ENCODE results near the gene PAX5. TPM values are rescaled to one million over a fixed set of nuclear protein-coding genes. Genes with fewer than 3 reads are reported as not detected.
A peak's percentile ranks its signal among the peaks of the same experiment; 100 is the strongest.

PAX5 gene
- total RNA-seq, 2 experiments from 2014 or later: 0.21 to 0.27 TPM

GRCh38 chr9:37035648-37036370 is 1.7 kb upstream of the PAX5 start:
- H3K27ac Mint-ChIP-seq: no peak overlapping the region
- H3K27me3 Mint-ChIP-seq (ENCODE audit: low read depth): peaks cover 79% of the 10 kb centered on the region
- intact Hi-C loops (cut with micrococcal nuclease): no loop called here
- H3K4me1 Mint-ChIP-seq (ENCODE audit: low read depth): peaks cover 30% of the 10 kb centered on the region
- peak overlapping the region; percentile 81 for H3K4me3 Mint-ChIP-seq
- no peaks in the 10 kb centered on the region for H3K36me3 Mint-ChIP-seq (ENCODE audit: low read depth)
- no peaks in the 10 kb centered on the region for H3K9me3 Mint-ChIP-seq
- CTCF ChIA-PET: interaction anchor here (1.1 kb wide), 1 partner anchor 110 kb away, joined by 3 read pairs; no protein-coding TSS in a partner anchor
- peak; percentile 13 for DNase-seq

DNA sequence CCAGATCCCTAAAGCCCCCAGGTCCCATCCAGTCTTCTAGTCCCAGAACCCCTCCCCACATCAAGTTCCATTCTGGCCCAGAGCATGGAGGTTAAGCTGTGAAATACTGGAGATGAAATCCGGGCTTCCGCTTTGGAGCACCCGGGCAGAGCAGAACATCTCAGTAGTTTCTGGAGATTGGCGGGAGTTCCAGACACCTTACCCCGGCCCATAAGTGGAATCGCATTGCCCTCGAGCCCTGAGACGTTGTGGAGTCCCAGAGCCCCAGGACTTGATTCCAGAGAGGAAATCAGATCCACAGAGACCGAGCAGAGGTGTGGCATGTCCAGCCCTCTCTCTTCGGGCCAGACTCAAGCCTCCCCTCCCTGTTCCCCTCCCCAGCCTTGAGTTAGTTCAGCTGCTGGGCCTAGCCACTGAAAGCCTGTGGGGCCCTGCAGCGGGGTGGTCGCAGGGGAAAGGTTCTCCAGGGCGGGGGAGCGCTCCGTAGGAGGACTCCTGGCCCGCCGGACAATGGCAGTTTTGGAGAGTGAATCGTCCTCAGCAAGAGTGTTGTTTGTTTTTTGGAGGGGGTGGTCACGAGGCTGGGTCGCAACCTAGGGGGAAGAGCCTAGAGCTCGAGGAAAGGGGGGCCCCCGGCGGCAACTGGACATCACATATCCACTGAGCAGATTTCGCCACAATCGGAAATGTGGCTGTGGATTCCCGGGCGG is 1.0 kb upstream of the PAX5 start:
- intact Hi-C loops (cut with micrococcal nuclease): loop anchor here (1.0 to 5.0 kb wide), 3 partner anchors 85 to 893 kb away; partner anchors contain the start of gene ZCCHC7
- DNase-seq: no peak
- Mint-ChIP-seq H3K4me3 (peak overlapping the region; percentile 64), H3K27me3 (ENCODE audit: low read depth) (peaks cover 81% of the 10 kb centered on the region), H3K9me3 (no peaks in the 10 kb centered on the region), H3K27ac (no peak overlapping the region), H3K36me3 (ENCODE audit: low read depth) (no peaks in the 10 kb centered on the region), H3K4me1 (ENCODE audit: low read depth) (peaks cover 36% of the 10 kb centered on the region)
- CTCF ChIA-PET: interaction anchor here (0.7 to 1.1 kb wide), 3 partner anchors 111 to 329 kb away, joined by 3 read pairs; no protein-coding TSS in a partner anchor

GRCh38 chr9:37034305-37034937 is 353 bp upstream of the PAX5 start:
- intact Hi-C loops (cut with micrococcal nuclease): loop anchor here (1.0 to 5.0 kb wide), 3 partner anchors 86 to 892 kb away; partner anchors contain the start of gene ZCCHC7
- H3K27me3 Mint-ChIP-seq (ENCODE audit: low read depth): peaks cover 81% of the 10 kb centered on the region
- peak overlapping the region; percentile 64 for H3K4me3 Mint-ChIP-seq
- H3K4me1 Mint-ChIP-seq (ENCODE audit: low read depth): peaks cover 43% of the 10 kb centered on the region
- DNase-seq: peak; percentile 50
- no peak overlapping the region for H3K27ac Mint-ChIP-seq
- no peaks in the 10 kb centered on the region for H3K36me3 Mint-ChIP-seq (ENCODE audit: low read depth)
- CTCF ChIA-PET: interaction anchor here (0.6 to 1.0 kb wide), 4 partner anchors 16 to 330 kb away, joined by 3 to 4 read pairs (median 3); no protein-coding TSS in a partner anchor
- no peaks in the 10 kb centered on the region for H3K9me3 Mint-ChIP-seq

- Mint-ChIP-seq H3K27me3 (ENCODE audit: low read depth) (peaks cover 83% of the 10 kb centered on the region), H3K4me1 (ENCODE audit: low read depth) (peaks cover 48% of the 10 kb centered on the region), H3K9me3 (no peaks in the 10 kb centered on the region), H3K4me3 (no peak overlapping the region), H3K36me3 (ENCODE audit: low read depth) (no peaks in the 10 kb centered on the region), H3K27ac (no peak overlapping the region)
- no peak for DNase-seq
- intact Hi-C loops (cut with micrococcal nuclease): loop anchor here (5.0 kb wide), 2 partner anchors 114 to 891 kb away; no protein-coding TSS in a partner anchor
- CTCF ChIA-PET: no interaction called here
Observed at GRCh38 chr9:37033141-37033540, 927 bp downstream of the PAX5 start.

- DNase-seq: no peak
- no peak overlapping the region for H3K27ac Mint-ChIP-seq
- CTCF ChIA-PET: no interaction called here
- no peak overlapping the region for H3K4me3 Mint-ChIP-seq
- intact Hi-C loops (cut with micrococcal nuclease): loop anchor here (5.0 kb wide), 2 partner anchors 115 to 890 kb away; no protein-coding TSS in a partner anchor
- peaks cover 83% of the 10 kb centered on the region for H3K27me3 Mint-ChIP-seq (ENCODE audit: low read depth)
- peaks cover 50% of the 10 kb centered on the region for H3K4me1 Mint-ChIP-seq (ENCODE audit: low read depth)
- H3K36me3 Mint-ChIP-seq (ENCODE audit: low read depth): no peaks in the 10 kb centered on the region
- H3K9me3 Mint-ChIP-seq: no peaks in the 10 kb centered on the region
Observed at GRCh38 chr9:37032713-37033112, 1.4 kb downstream of the PAX5 start.

DNA sequence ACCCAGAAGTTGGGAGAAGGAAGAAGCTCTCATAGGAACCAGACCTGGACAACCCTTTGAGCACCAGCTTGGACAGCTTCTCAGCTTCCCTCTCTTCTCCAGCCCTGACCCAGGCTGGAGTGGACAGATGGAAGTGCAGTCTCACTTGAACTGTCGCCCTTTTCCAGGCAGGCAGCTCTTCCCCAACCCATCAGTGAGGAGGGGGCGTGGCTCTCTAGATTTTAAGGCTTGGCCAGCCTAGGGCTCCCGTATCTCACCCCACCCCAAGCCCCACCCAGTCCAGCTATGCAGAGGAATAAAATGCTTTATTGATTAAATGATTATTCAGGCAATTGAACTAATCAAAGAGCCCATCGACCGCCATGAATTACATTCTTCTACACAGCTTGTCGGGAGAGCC is 2.2 kb downstream of the PAX5 start:
- Mint-ChIP-seq H3K27ac (no peak overlapping the region), H3K9me3 (no peaks in the 10 kb centered on the region), H3K4me1 (ENCODE audit: low read depth) (peaks cover 48% of the 10 kb centered on the region), H3K36me3 (ENCODE audit: low read depth) (no peaks in the 10 kb centered on the region), H3K4me3 (no peak overlapping the region), H3K27me3 (ENCODE audit: low read depth) (peaks cover 85% of the 10 kb centered on the region)
- no peak for DNase-seq
- CTCF ChIA-PET: no interaction called here
- intact Hi-C loops (cut with micrococcal nuclease): loop anchor here (5.0 kb wide), 2 partner anchors 115 to 890 kb away; no protein-coding TSS in a partner anchor

- CTCF ChIA-PET: no interaction called here
- H3K27me3 Mint-ChIP-seq (ENCODE audit: low read depth): peaks cover 85% of the 10 kb centered on the region
- H3K36me3 Mint-ChIP-seq (ENCODE audit: low read depth): no peaks in the 10 kb centered on the region
- no peaks in the 10 kb centered on the region for H3K9me3 Mint-ChIP-seq
- H3K4me3 Mint-ChIP-seq: no peak overlapping the region
- intact Hi-C loops (cut with micrococcal nuclease): loop anchor here (5.0 kb wide), 2 partner anchors 116 to 889 kb away; no protein-coding TSS in a partner anchor
- no peak for DNase-seq
- H3K27ac Mint-ChIP-seq: no peak overlapping the region
- H3K4me1 Mint-ChIP-seq (ENCODE audit: low read depth): peaks cover 49% of the 10 kb centered on the region
Observed at GRCh38 chr9:37031081-37031480, 3.0 kb downstream of the PAX5 start.

- Mint-ChIP-seq H3K36me3 (ENCODE audit: low read depth) (no peaks in the 10 kb centered on the region), H3K27me3 (ENCODE audit: low read depth) (peaks cover 86% of the 10 kb centered on the region), H3K27ac (no peak overlapping the region), H3K4me1 (ENCODE audit: low read depth) (peaks cover 50% of the 10 kb centered on the region), H3K4me3 (peak overlapping the region; percentile 21), H3K9me3 (no peaks in the 10 kb centered on the region)
- intact Hi-C loops (cut with micrococcal nuclease): loop anchor here (5.0 kb wide), 2 partner anchors 117 to 888 kb away; no protein-coding TSS in a partner anchor
- peak; percentile 32 for DNase-seq
- CTCF ChIA-PET: no interaction called here
Observed at GRCh38 chr9:37030611-37030939, 3.5 kb downstream of the PAX5 start.

- peak; percentile 23 for DNase-seq
- Mint-ChIP-seq H3K27ac (no peak overlapping the region), H3K9me3 (no peaks in the 10 kb centered on the region), H3K36me3 (ENCODE audit: low read depth) (no peaks in the 10 kb centered on the region), H3K27me3 (ENCODE audit: low read depth) (peaks cover 84% of the 10 kb centered on the region), H3K4me1 (ENCODE audit: low read depth) (peaks cover 48% of the 10 kb centered on the region), H3K4me3 (peak overlapping the region; percentile 54)
- CTCF ChIA-PET: no interaction called here
- intact Hi-C loops (cut with micrococcal nuclease): loop anchor here (5.0 kb wide), 6 partner anchors 117 to 888 kb away; partner anchors contain the start of genes FBXO10 and ZBTB5
Observed at GRCh38 chr9:37029776-37030610, 4.1 kb downstream of the PAX5 start.

GRCh38 chr9:37029304-37029775 is 4.7 kb downstream of the PAX5 start:
- Mint-ChIP-seq H3K27ac (no peak overlapping the region), H3K36me3 (ENCODE audit: low read depth) (no peaks in the 10 kb centered on the region), H3K4me3 (peak overlapping the region; percentile 54), H3K9me3 (no peaks in the 10 kb centered on the region), H3K4me1 (ENCODE audit: low read depth) (peaks cover 49% of the 10 kb centered on the region), H3K27me3 (ENCODE audit: low read depth) (peaks cover 86% of the 10 kb centered on the region)
- intact Hi-C loops (cut with micrococcal nuclease): loop anchor here (5.0 kb wide), 4 partner anchors 168 to 548 kb away; partner anchors contain the start of genes FBXO10 and ZBTB5
- peak; percentile 20 for DNase-seq
- CTCF ChIA-PET: interaction anchor here (1.2 kb wide), 1 partner anchor 166 kb away, joined by 3 read pairs; no protein-coding TSS in a partner anchor

GRCh38 chr9:37028420-37029031 is 5.5 kb downstream of the PAX5 start:
- intact Hi-C loops (cut with micrococcal nuclease): loop anchor here (5.0 kb wide), 4 partner anchors 169 to 549 kb away; partner anchors contain the start of genes FBXO10 and ZBTB5
- Mint-ChIP-seq H3K27ac (no peak overlapping the region), H3K9me3 (no peaks in the 10 kb centered on the region), H3K36me3 (ENCODE audit: low read depth) (no peaks in the 10 kb centered on the region), H3K27me3 (ENCODE audit: low read depth) (peaks cover 85% of the 10 kb centered on the region), H3K4me1 (ENCODE audit: low read depth) (peaks cover 48% of the 10 kb centered on the region), H3K4me3 (no peak overlapping the region)
- no peak for DNase-seq
- CTCF ChIA-PET: interaction anchor here (1.2 kb wide), 1 partner anchor 165 kb away, joined by 3 read pairs; no protein-coding TSS in a partner anchor

Data from activated naive CD4-positive, alpha-beta T cell treated with anti-CD3 and anti-CD28 coated beads for 36 hours (primary cell).